K562 (cell line): Measurements from ENCODE around the gene GRIK1. TPM values are rescaled to one million over a fixed set of nuclear protein-coding genes. Genes with fewer than 3 reads are reported as not detected.

Experiments used
- KAT8 ChIP-seq: fragments of 450-650 bp; IDR thresholded peaks from 2 replicates; pipeline ENCODE4 v1.6.1; 2016; ENCODE audit warnings: low read depth, mild to moderate bottlenecking
- polyA plus RNA-seq, 8 experiments: library from polyadenylated mRNA; depleted of rRNA in 4 of 8; stranded (reverse) in 5 of 8; unstranded in 3 of 8; fragments of >200 nt; fragmentation: Nextera tagmentation in 2 of 8; fragmentation: Illumina TruSeq in 1 of 8; extraction: Ambion mirVana in 2 of 8; extraction: Trizol in 1 of 8; gene quantifications; 2 replicates each; pipeline versions ENCODE4 v1.2.1 to v1.2.3, GENCODE V29; 2011 to 2014; ENCODE audit warnings: inconsistent platforms in 1 of 8, missing spikeins in 1 of 8
- total RNA-seq, 7 experiments: library from RNA; depleted of rRNA in 6 of 7; stranded (reverse); fragments of >200 nt in 6 of 7; fragmentation: Illumina TruSeq in 2 of 7; extraction: Trizol in 2 of 7; gene quantifications; 2 replicates each; pipeline versions ENCODE4 v1.2.1 to v1.2.3, GENCODE V29; 2011 to 2021; ENCODE audit warnings: low replicate concordance in 1 of 7
- TF ChIP-seq, protein P1 (sequence below), 2 experiments: fragments of 450-650 bp; formaldehyde crosslinking in 1 of 2; IDR thresholded peaks; 2 replicates each; pipeline versions ENCODE4 v1.4.0 to v1.6.1; 2014 to 2020; ENCODE audit warnings: mild to moderate bottlenecking in 2 of 2, borderline replicate concordance in 1 of 2, low read depth in 1 of 2

The GRIK1 gene
- total and polyA plus RNA-seq, 9 of the 15 experiments (the other 6 are each of a cell fraction or from before 2014, with no cell fraction given), result 0.17 to 2.8 (median 0.53) TPM

DNA sequence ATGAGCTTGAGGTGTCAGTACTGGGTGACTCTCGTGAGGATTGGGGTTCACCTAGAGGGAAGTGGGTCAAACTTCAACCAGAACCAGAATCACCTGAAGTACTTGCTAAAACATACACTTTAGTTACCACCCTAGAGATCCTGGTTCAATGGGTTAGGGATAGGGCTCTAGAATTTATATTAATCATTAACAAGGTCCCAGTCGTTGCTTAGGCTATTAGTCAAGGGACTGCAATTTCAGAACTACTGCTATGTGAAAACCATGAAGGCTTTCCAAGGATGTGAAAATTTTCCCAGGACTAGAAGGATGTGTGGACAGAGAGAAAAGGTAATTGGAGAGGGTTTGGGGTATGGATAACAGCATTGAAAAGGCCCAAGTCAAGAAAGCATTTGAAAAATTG, 162.6 kb downstream of the GRIK1 start (continued):
- TF ChIP-seq, protein P1, sequence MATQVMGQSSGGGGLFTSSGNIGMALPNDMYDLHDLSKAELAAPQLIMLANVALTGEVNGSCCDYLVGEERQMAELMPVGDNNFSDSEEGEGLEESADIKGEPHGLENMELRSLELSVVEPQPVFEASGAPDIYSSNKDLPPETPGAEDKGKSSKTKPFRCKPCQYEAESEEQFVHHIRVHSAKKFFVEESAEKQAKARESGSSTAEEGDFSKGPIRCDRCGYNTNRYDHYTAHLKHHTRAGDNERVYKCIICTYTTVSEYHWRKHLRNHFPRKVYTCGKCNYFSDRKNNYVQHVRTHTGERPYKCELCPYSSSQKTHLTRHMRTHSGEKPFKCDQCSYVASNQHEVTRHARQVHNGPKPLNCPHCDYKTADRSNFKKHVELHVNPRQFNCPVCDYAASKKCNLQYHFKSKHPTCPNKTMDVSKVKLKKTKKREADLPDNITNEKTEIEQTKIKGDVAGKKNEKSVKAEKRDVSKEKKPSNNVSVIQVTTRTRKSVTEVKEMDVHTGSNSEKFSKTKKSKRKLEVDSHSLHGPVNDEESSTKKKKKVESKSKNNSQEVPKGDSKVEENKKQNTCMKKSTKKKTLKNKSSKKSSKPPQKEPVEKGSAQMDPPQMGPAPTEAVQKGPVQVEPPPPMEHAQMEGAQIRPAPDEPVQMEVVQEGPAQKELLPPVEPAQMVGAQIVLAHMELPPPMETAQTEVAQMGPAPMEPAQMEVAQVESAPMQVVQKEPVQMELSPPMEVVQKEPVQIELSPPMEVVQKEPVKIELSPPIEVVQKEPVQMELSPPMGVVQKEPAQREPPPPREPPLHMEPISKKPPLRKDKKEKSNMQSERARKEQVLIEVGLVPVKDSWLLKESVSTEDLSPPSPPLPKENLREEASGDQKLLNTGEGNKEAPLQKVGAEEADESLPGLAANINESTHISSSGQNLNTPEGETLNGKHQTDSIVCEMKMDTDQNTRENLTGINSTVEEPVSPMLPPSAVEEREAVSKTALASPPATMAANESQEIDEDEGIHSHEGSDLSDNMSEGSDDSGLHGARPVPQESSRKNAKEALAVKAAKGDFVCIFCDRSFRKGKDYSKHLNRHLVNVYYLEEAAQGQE (IDR thresholded peaks at IDR 0.05; ENCODE audit: borderline replicate concordance), result no peak
- TF ChIP-seq, protein P1 (CRISPR knock-in tag; IDR thresholded peaks at IDR 0.05; ENCODE audit: low read depth), result no peak
- TF ChIP-seq KAT8, result no peak
